ENCODE measurements around the gene CLEC1B. TPM values are rescaled to one million over a fixed set of nuclear protein-coding genes. Genes with fewer than 3 reads are reported as not detected.

CLEC1B gene
- total RNA-seq, 4 donors from 2014 or later, result not detected

- Histone ChIP-seq H3K4me1 (no peaks in the 10 kb centered on the region), H3K9me3 (no peaks in the 10 kb centered on the region), H3K27me3 (no peaks in the 10 kb centered on the region), H3K4me3 (no peak overlapping the region), H3K36me3 (no peaks in the 10 kb centered on the region), H3K27ac (no peak overlapping the region)
- in situ Hi-C loops (cut with MboI; ENCODE audit: low pct_ligation_motif_present in 1 of 4, low pct_unique_long_range_greater_than_20kb in 1 of 4, low sequenced_read_pairs in 3 of 4) (no loop called here), intact Hi-C loops (cut with DNase I; ENCODE audit: low total_unique reads) (no loop called here)
- WGBS, 2 donors (ENCODE audit: low coverage in 1 of 2), result 59 to 60% methylated on average over 1 to 5 of the region's 5 CpGs
- TF ChIP-seq EP300 (IDR thresholded peaks at IDR 0.05; ENCODE audit: low read depth), result no peak
- no peak for TF ChIP-seq CTCF (IDR thresholded peaks at IDR 0.05)
- TF ChIP-seq POLR2A (IDR thresholded peaks at IDR 0.05), result no peak
- TF ChIP-seq POLR2AphosphoS5 (IDR thresholded peaks at IDR 0.05), result no peak
- DNase-seq, result peak; percentile 17
Measured at GRCh38 chr12:9951026-9951675, 47.8 kb downstream of the CLEC1B start.

GRCh38 chr12:9948606-9949296 lies 50.2 kb downstream of the CLEC1B start:
- intact Hi-C loops (cut with DNase I; ENCODE audit: low total_unique reads) (no loop called here), in situ Hi-C loops (cut with MboI; ENCODE audit: low pct_ligation_motif_present in 1 of 4, low pct_unique_long_range_greater_than_20kb in 1 of 4, low sequenced_read_pairs in 3 of 4) (no loop called here)
- Histone ChIP-seq H3K36me3 (no peaks in the 10 kb centered on the region), H3K4me1 (no peaks in the 10 kb centered on the region), H3K27ac (no peak overlapping the region), H3K27me3 (no peaks in the 10 kb centered on the region), H3K4me3 (no peak overlapping the region), H3K9me3 (no peaks in the 10 kb centered on the region)
- no peak for DNase-seq
- 59 to 71% methylated on average over 3 of the region's 3 CpGs for WGBS, 2 donors (ENCODE audit: low coverage in 1 of 2)
- no peak for TF ChIP-seq POLR2A (IDR thresholded peaks at IDR 0.05)
- TF ChIP-seq EP300 (IDR thresholded peaks at IDR 0.05; ENCODE audit: low read depth), result no peak
- TF ChIP-seq CTCF (IDR thresholded peaks at IDR 0.05), result no peak
- TF ChIP-seq POLR2AphosphoS5 (IDR thresholded peaks at IDR 0.05), result no peak

GRCh38 chr12:9947674-9948073 lies 51.2 kb downstream of the CLEC1B start:
- no peak overlapping the region for H3K4me3 ChIP-seq
- H3K36me3 ChIP-seq, result no peaks in the 10 kb centered on the region
- no peak for DNase-seq
- no peaks in the 10 kb centered on the region for H3K4me1 ChIP-seq
- intact Hi-C loops (cut with DNase I; ENCODE audit: low total_unique reads) (no loop called here), in situ Hi-C loops (cut with MboI; ENCODE audit: low pct_ligation_motif_present in 1 of 4, low pct_unique_long_range_greater_than_20kb in 1 of 4, low sequenced_read_pairs in 3 of 4) (no loop called here)
- no peaks in the 10 kb centered on the region for H3K27me3 ChIP-seq
- no peaks in the 10 kb centered on the region for H3K9me3 ChIP-seq
- TF ChIP-seq CTCF (IDR thresholded peaks at IDR 0.05) (no peak), EP300 (IDR thresholded peaks at IDR 0.05; ENCODE audit: low read depth) (no peak), POLR2AphosphoS5 (IDR thresholded peaks at IDR 0.05) (no peak), POLR2A (IDR thresholded peaks at IDR 0.05) (no peak)
- no peak overlapping the region for H3K27ac ChIP-seq
- 68 to 82% methylated on average over 1 to 3 of the region's 3 CpGs for WGBS, 2 donors (ENCODE audit: low coverage in 1 of 2)

GRCh38 chr12:9944391-9944790 lies 54.5 kb downstream of the CLEC1B start:
- no peaks in the 10 kb centered on the region for H3K4me1 ChIP-seq
- WGBS, 2 donors (ENCODE audit: low coverage in 1 of 2), result 63 to 69% methylated on average over 2 of the region's 2 CpGs
- H3K9me3 ChIP-seq, result no peaks in the 10 kb centered on the region
- no peaks in the 10 kb centered on the region for H3K27me3 ChIP-seq
- no peak for DNase-seq
- no peak overlapping the region for H3K4me3 ChIP-seq
- in situ Hi-C loops (cut with MboI; ENCODE audit: low pct_ligation_motif_present in 1 of 4, low pct_unique_long_range_greater_than_20kb in 1 of 4, low sequenced_read_pairs in 3 of 4) (no loop called here), intact Hi-C loops (cut with DNase I; ENCODE audit: low total_unique reads) (no loop called here)
- no peak overlapping the region for H3K27ac ChIP-seq
- TF ChIP-seq CTCF (IDR thresholded peaks at IDR 0.05), result no peak
- TF ChIP-seq EP300 (IDR thresholded peaks at IDR 0.05; ENCODE audit: low read depth), result no peak
- no peak for TF ChIP-seq POLR2AphosphoS5 (IDR thresholded peaks at IDR 0.05)
- no peak for TF ChIP-seq POLR2A (IDR thresholded peaks at IDR 0.05)
- H3K36me3 ChIP-seq, result no peaks in the 10 kb centered on the region

Data from transverse colon (tissue), 4 donors.